Ovary (tissue), 9 donors: Measurements from ENCODE around the gene RFXAP. TPM values are rescaled to one million over a fixed set of nuclear protein-coding genes. Genes with fewer than 3 reads are reported as not detected.

Experiments
- DNase-seq, 5 donors: peaks; one replicate each; pipeline ENCODE4 v3.0.0-alpha.2; 2019 to 2020
- H3K27ac ChIP-seq, 2 donors: fragments of 200-600 bp; one replicate each; pipeline versions ENCODE4 v1.5.1 to v1.8.0; 2019 to 2022
- H3K27me3 ChIP-seq: fragments of 200-600 bp; one replicate; pipeline ENCODE4 v1.8.0; 2022
- H3K36me3 ChIP-seq: fragments of 200-600 bp; sonication (generic); one replicate; pipeline ENCODE4 v1.5.1; 2019
- H3K4me1 ChIP-seq: one replicate; pipeline ENCODE4 v1.8.1; 2013; ENCODE audit warnings: mild to moderate bottlenecking, moderate library complexity; ENCODE audit not compliant: insufficient read depth
- H3K4me3 ChIP-seq: fragments of 200-600 bp; sonication (generic); one replicate; pipeline ENCODE4 v1.5.1; 2017
- H3K9me3 ChIP-seq, 2 donors: fragments of 200-600 bp in 1 of 2; sonication (generic) in 1 of 2; one replicate each; pipeline versions ENCODE4 v1.5.1 to v1.8.1; 2013 to 2019; ENCODE audit warnings: mild to moderate bottlenecking in 1 of 2, moderate library complexity in 1 of 2
- EP300 ChIP-seq: sonication (generic); formaldehyde crosslinking; IDR thresholded peaks from one replicate; pipeline ENCODE4 v1.6.1; 2017; ENCODE audit warnings: antibody characterized with exemption
- POLR2A ChIP-seq: fragments of 450-650 bp; IDR thresholded peaks from one replicate; pipeline ENCODE4 v1.6.1; 2017; ENCODE audit warnings: antibody characterized with exemption, mild to moderate bottlenecking, moderate library complexity
- WGBS, 3 donors: extraction: QIAGEN DNeasy Blood & Tissue Kit in 1 of 3; methylation state at CpG; one replicate each; pipeline versions ENCODE4 v1.1.5 to v1.1.7; 2013 to 2017; 5-methylcytosine and 5-hydroxymethylcytosine counted together
- intact Hi-C, 4 donors: fragments of 100-400 bp; cut with DNase I; formaldehyde crosslinking; loops; one replicate each; pipeline versions ENCODE4 v1.11.0 to v1.15.1; 2022 to 2023
- polyA plus RNA-seq, 2 donors: library from polyadenylated mRNA; stranded (reverse); fragments of 200-250 nt in 1 of 2; fragments of 350-450 nt in 1 of 2; fragmentation: Illumina TruSeq in 1 of 2; extraction: RNeasy Lipid Tissue Mini Kit (QIAGEN cat#74804) in 1 of 2; gene quantifications; one replicate each; pipeline ENCODE4 v1.2.3, GENCODE V29; 2013 to 2014
- total RNA-seq, 7 donors: library from RNA; depleted of rRNA in 2 of 7; stranded (reverse); fragments of >200 nt in 2 of 7; fragmentation: NEBNext Ultra II Directional in 3 of 7; extraction: Animal tissue kit (Norgen Biotek cat#: 25700) in 3 of 7; gene quantifications; one replicate each; pipeline versions ENCODE4 v1.1.0 to v1.2.4, GENCODE V29; 2016 to 2023
- TF ChIP-seq, protein P1 (sequence below), 3 donors: fragments of 450-650 bp in 2 of 3; fragments of 200-600 bp in 1 of 3; IDR thresholded peaks; one replicate each; pipeline versions ENCODE4 v1.5.1 to v1.8.0; 2016 to 2022; ENCODE audit warnings: antibody characterized with exemption in 3 of 3, mild to moderate bottlenecking in 1 of 3
- donor health status: DM: no; HTN: no; CAD: no; lungs with moderate emphysema.
- donor health status: DM: no; HTN: no; CAD: no.
- donor health status: Bipolar disorder and iron deficiency.
- donor health status: DM: yes; HTN: yes; CAD: no.
- donor health status: DM: no; HTN: no; CAD: no.
- donor health status: DM: yes; HTN: yes; CAD: no.

The RFXAP gene
- total and polyA plus RNA-seq, 9 donors: 5.4 to 10.9 (median 7.4) TPM

DNA sequence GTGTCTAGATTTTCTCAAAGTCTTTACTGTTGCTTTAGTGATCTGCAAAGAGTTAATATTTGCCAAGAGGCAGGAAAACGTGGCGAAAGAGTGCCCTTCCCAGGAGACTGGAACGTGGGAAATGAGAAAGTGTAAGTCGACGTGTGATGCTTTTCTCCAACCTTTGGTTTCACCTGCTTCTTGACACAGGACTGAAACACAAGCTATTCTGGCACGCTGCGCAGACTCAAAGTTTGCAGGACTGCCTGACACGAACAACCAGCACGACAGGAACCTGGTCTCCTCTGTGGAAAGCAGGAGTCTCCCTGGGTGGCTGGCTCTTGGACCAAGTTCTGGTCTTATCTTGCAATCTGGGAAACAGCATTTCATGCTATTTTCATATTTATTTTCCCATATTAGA lies 28.6 kb downstream of the RFXAP start:
- Histone ChIP-seq H3K27me3 (no peaks in the 10 kb centered on the region), H3K4me3 (no peak overlapping the region), H3K9me3 (no peaks in the 10 kb centered on the region), H3K36me3 (no peaks in the 10 kb centered on the region), H3K4me1 (no peaks in the 10 kb centered on the region), H3K27ac (no peak overlapping the region)
- DNase-seq: no peak
- intact Hi-C loops: no loop called here
- WGBS, 3 donors: 48 to 56% (median 50%) methylated on average over 9 of the region's 9 CpGs
- TF ChIP-seq POLR2A: no peak
- TF ChIP-seq EP300: no peak
- TF ChIP-seq, protein P1, sequence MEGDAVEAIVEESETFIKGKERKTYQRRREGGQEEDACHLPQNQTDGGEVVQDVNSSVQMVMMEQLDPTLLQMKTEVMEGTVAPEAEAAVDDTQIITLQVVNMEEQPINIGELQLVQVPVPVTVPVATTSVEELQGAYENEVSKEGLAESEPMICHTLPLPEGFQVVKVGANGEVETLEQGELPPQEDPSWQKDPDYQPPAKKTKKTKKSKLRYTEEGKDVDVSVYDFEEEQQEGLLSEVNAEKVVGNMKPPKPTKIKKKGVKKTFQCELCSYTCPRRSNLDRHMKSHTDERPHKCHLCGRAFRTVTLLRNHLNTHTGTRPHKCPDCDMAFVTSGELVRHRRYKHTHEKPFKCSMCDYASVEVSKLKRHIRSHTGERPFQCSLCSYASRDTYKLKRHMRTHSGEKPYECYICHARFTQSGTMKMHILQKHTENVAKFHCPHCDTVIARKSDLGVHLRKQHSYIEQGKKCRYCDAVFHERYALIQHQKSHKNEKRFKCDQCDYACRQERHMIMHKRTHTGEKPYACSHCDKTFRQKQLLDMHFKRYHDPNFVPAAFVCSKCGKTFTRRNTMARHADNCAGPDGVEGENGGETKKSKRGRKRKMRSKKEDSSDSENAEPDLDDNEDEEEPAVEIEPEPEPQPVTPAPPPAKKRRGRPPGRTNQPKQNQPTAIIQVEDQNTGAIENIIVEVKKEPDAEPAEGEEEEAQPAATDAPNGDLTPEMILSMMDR (IDR thresholded peaks at IDR 0.05): no peak

DNA sequence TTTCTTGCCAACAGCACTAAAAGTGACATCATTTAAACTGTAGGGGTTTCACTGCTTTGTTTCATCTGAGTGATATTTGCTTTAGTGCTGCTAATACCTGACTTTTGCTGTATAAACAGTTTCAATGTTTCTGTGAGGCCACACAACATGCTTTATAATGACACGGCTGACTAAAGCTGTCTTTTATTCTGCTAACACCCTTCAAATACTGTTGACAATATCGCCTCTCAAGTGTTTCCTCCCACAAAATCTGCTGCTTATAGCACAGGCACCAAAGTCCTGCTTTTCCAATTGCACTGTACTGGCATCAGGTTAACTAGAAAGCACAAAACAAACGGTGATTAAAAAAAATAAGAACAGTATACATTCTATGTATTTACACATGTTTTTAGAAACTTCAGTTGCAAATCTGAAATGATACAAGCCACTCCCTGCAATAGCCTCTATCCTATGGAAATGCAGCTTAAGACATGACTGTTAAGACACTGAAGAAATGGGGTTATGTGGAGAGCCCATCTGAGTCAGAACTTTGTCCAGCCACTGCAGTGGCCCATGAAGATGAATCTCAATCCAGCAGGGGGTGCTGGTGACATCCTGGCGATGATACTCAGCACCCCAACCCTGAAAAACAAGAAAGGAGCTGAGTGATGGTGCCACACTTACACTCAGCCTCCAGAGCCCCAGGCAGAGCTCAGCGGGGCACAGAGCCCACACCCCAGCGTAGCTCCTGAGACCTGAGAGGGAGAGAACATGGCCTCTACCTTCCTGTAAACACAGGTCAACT lies 29.4 kb downstream of the RFXAP start:
- H3K27ac ChIP-seq: no peak overlapping the region
- no peaks in the 10 kb centered on the region for H3K9me3 ChIP-seq
- TF ChIP-seq, protein P1 (IDR thresholded peaks at IDR 0.05): no peak
- TF ChIP-seq EP300 (no peak), POLR2A (no peak)
- no peaks in the 10 kb centered on the region for H3K4me1 ChIP-seq
- H3K4me3 ChIP-seq: no peak overlapping the region
- no peaks in the 10 kb centered on the region for H3K27me3 ChIP-seq
- intact Hi-C loops: no loop called here
- H3K36me3 ChIP-seq: no peaks in the 10 kb centered on the region
- DNase-seq: no peak
- WGBS, 3 donors: 74 to 77% (median 76%) methylated on average over 6 of the region's 6 CpGs

DNA sequence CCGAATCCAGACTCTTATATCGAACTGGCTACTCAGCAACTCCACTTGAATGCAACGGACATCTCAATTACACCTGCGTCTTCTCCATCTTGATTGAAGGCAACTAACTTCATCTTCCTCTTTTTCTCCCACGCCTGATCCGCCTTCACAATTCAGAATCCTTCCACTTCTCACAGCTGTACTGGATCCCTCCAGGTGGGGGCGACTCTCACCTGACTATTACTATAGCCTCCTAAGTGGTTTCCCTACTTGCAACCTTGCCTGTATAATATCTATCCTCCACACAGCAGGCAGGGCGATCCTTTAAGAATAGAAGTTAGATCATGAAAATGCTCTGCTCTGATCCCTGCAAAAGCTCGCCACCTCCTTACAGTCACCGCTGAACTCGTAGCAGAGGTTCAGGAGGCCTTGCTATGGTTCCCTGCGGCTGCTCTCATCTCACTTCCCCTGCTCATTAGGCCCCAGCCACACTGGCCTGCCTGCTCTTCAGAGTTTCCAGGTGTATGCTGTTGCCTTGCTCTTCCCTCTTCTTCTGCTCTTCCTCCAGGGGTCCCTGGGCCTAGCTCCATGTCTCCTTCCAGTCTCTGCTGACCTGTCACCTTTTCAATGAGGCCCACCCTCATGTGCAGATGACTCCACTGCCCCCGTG lies 31.9 kb downstream of the RFXAP start:
- no peak for DNase-seq
- Histone ChIP-seq H3K4me3 (no peak overlapping the region), H3K36me3 (no peaks in the 10 kb centered on the region), H3K4me1 (no peaks in the 10 kb centered on the region), H3K27ac (no peak overlapping the region), H3K27me3 (no peaks in the 10 kb centered on the region), H3K9me3 (no peaks in the 10 kb centered on the region)
- TF ChIP-seq POLR2A (no peak), EP300 (no peak)
- TF ChIP-seq, protein P1 (IDR thresholded peaks at IDR 0.05): no peak
- WGBS, 3 donors: 90 to 93% (median 91%) methylated on average over 13 of the region's 13 CpGs
- intact Hi-C loops: no loop called here

DNA sequence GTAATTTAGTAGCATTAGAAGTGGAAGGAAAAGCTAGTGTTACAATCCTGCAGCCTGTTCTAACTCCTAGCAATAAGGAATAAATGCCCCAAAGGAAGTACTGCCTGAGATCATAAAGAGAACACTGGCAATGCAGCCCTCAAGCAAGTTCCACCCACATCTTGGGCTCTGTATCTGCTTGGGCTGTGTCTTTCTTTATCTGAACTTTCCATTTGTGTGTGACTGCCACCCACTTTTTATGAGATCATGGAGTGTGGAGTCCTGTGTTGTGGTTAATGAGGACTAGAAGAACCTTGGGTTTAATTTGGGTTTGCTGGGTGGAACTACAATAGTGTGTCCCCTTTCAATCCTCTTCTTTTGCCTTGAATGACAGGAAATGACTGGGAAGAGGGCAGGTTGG lies 38.2 kb downstream of the RFXAP start:
- no peaks in the 10 kb centered on the region for H3K27me3 ChIP-seq
- intact Hi-C loops: loop anchor here in 1 of 4 donors (5.0 kb wide), 1 partner anchor 120 kb away; no protein-coding TSS in a partner anchor
- H3K36me3 ChIP-seq: no peaks in the 10 kb centered on the region
- no peak for DNase-seq
- TF ChIP-seq, protein P1 (IDR thresholded peaks at IDR 0.05): no peak
- TF ChIP-seq POLR2A (no peak), EP300 (no peak)
- no peaks in the 10 kb centered on the region for H3K4me1 ChIP-seq
- no peak overlapping the region for H3K4me3 ChIP-seq
- H3K27ac ChIP-seq: no peak overlapping the region
- H3K9me3 ChIP-seq: no peaks in the 10 kb centered on the region
